Large intestine (tissue), 3 donors: ENCODE results near the gene EBF3. TPM values are rescaled to one million over a fixed set of nuclear protein-coding genes. Genes with fewer than 3 reads are reported as not detected.

ENCODE experiments used
- DNase-seq, 2 donors: peaks; one replicate each; pipeline versions ENCODE4 v3.0.0 to v3.0.0-alpha.2; 2013
- H3K27ac ChIP-seq: one replicate; pipeline ENCODE4 v1.5.1; 2013; ENCODE audit warnings: low read length
- H3K27me3 ChIP-seq: 2 replicates; pipeline ENCODE4 v1.6.1; 2013; ENCODE audit warnings: low read length; ENCODE audit not compliant: control insufficient read depth, insufficient read depth
- H3K36me3 ChIP-seq: 2 replicates; pipeline ENCODE4 v1.6.1; 2013; ENCODE audit warnings: low read length; ENCODE audit not compliant: control insufficient read depth, insufficient read depth
- H3K4me1 ChIP-seq: one replicate; pipeline ENCODE4 v1.6.1; 2013; ENCODE audit warnings: low read length; ENCODE audit not compliant: control insufficient read depth, insufficient read depth
- H3K4me3 ChIP-seq: one replicate; pipeline ENCODE4 v1.5.1; 2013; ENCODE audit warnings: low read length
- H3K9me3 ChIP-seq: one replicate; pipeline ENCODE4 v1.6.1; 2013; ENCODE audit warnings: mild to moderate bottlenecking, low read depth, low read length, moderate library complexity; ENCODE audit not compliant: control insufficient read depth
- WGBS: methylation state at CpG from one replicate; pipeline ENCODE4 v1.1.5; 2013; ENCODE audit warnings: low lambda C conversion rate; ENCODE audit not compliant: insufficient coverage; 5-methylcytosine and 5-hydroxymethylcytosine counted together
- polyA plus RNA-seq: library from polyadenylated mRNA; unstranded; fragments of 120-200 nt; gene quantifications from one replicate; pipeline ENCODE4 v1.2.1, GENCODE V29; 2013

The EBF3 gene
- polyA plus RNA-seq, 1 donor = 7.5 TPM

DNA sequence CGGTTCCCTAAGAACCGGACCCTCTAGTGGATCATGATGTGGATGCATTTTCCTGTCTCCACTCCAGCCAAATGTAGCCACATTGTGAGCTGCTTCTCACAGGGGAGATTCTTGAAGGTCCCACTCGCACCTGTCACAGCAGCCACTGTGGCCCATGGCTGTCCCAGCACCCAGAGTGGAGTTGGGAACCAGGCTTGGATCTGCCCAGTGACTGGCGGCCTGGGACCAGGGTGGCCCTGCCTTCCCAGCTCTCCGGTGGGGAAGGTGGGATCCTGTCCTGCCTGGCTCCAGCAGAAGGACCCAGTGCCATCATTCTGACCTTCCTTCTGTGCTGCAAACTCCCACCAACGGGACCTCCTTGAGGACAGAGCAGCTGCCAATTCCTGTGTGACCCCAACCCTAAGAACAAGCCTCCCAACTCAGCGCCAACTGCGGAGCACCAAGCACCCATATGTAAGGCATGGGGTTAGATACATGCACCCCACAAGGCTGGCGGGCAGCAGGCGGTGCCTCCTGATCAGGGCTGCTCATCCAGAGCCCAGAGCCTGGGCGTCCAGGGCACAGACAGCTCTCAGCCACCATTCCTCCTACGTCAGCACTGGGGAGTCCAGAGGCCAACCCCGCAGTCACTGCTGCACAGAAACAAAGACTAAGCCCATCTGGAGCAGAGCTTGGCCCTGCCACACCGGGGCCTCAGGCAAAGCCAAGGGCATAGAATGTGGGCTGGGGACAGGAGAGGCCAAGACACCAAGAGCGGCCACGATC is 28.8 kb downstream of the EBF3 start:
- Histone ChIP-seq H3K4me3 (no peak overlapping the region), H3K36me3 (no peaks in the 10 kb centered on the region), H3K9me3 (no peaks in the 10 kb centered on the region), H3K4me1 (no peaks in the 10 kb centered on the region), H3K27ac (no peak overlapping the region), H3K27me3 (no peaks in the 10 kb centered on the region)
- WGBS = no CpG with 5 or more reads among the region's 16 CpGs
- DNase-seq = no peak

DNA sequence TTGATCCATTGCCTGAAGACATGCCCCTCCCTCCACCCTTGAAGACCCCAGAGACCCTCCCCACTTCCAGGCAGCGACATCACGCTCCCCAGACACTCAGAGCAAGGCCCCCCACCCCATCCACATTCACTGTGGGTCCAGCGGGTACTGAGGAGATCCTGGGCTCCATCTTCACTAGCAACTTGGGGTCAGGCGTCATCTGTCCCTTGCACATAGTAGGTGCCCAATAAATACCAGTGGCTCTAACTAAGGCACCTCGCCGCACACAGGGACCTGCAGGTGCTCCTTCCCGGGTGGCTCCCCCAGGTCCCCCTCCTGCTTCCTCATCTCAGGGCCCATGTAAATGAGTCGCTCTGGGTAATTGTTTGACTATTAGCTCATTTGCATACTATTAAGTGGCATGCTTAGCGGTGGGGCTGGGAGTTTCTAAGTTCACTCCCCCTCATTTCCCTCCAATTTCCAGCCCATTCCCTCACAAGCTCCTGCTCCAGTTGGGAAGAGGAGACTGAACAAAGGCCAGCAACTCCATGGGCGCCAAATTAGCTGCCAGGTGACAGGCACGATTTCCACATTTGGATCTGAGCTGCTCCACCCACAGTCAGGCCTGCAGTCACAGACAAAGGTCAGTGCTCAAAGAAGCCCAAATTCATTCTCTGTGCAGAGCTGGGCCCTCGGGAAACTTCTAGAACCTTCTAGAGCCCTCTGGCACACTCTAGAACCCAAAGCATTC is 29.7 kb downstream of the EBF3 start:
- H3K36me3 ChIP-seq = no peaks in the 10 kb centered on the region
- H3K27ac ChIP-seq = no peak overlapping the region
- H3K4me1 ChIP-seq = no peaks in the 10 kb centered on the region
- no peak overlapping the region for H3K4me3 ChIP-seq
- no CpG with 5 or more reads among the region's 12 CpGs for WGBS
- DNase-seq = no peak
- no peaks in the 10 kb centered on the region for H3K27me3 ChIP-seq
- no peaks in the 10 kb centered on the region for H3K9me3 ChIP-seq

DNA sequence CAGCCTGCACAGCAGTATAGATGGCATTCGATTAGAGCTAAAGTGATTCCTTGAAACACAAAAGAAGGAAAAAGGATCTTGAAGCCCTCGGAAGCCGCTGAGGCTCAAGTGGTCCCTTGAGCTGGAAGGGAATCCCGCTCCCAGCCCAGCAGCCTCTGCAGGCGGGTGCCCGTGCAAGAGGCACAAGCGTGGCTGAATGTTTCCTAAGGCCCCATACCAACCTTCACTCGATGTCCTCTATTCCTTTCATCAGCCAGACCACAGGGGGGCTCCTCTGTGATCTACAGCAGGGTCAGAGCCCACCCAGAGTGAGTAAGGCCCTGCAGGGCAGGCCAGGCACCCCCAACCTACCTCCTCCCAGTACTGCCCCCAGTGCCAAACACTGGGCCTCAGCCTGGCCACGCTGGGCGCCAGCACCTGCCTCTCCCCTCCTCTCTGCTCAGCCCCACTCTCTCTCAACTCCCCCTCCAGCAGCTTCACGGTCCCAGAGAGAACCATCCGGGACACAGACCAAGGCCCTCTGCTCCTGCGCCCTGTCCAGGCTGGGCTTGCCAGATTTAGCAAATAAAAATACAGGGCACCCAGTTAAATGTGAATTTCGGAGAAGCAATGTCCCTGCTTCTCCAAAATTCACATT is 30.5 kb downstream of the EBF3 start:
- Histone ChIP-seq H3K4me1 (no peaks in the 10 kb centered on the region), H3K27me3 (no peaks in the 10 kb centered on the region), H3K36me3 (no peaks in the 10 kb centered on the region), H3K4me3 (no peak overlapping the region), H3K27ac (no peak overlapping the region), H3K9me3 (no peaks in the 10 kb centered on the region)
- 100% methylated on average over 2 of the region's 14 CpGs for WGBS
- no peak for DNase-seq

DNA sequence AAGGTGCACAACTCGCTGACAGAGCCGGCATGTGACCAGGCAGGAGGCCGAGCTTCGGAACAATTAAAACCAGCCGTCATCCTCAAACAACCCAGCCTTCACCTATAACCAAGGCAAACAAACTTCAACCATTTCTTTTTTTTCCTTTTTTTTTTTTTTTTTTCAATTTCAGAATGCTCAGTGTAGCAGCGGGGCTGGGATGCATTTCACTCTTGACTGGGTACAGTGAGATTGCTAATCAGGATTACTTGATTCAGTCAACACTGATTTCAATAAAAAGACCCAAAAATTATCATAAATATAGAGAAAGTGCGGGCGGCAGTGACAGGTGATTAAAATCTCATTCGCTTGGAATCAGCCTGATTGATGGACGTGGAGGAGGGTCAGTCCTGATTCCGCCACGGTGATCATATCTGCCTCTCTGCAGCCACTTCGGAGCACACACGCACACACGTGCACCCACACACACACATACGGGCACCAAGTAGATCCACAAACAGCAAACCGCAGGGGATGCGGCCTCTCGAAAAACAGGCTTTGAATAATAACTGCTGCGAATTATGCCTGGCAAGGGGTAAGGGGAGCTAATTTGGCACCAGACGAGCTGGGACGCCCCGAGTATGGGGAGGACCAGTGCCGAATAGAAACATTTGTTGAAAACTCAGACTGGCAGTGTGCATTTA is 31.2 kb downstream of the EBF3 start:
- H3K4me3 ChIP-seq = no peak overlapping the region
- no peak overlapping the region for H3K27ac ChIP-seq
- H3K36me3 ChIP-seq = no peaks in the 10 kb centered on the region
- WGBS = 80% methylated on average over 1 of the region's 24 CpGs
- no peaks in the 10 kb centered on the region for H3K9me3 ChIP-seq
- H3K4me1 ChIP-seq = no peaks in the 10 kb centered on the region
- no peak for DNase-seq
- no peaks in the 10 kb centered on the region for H3K27me3 ChIP-seq

DNA sequence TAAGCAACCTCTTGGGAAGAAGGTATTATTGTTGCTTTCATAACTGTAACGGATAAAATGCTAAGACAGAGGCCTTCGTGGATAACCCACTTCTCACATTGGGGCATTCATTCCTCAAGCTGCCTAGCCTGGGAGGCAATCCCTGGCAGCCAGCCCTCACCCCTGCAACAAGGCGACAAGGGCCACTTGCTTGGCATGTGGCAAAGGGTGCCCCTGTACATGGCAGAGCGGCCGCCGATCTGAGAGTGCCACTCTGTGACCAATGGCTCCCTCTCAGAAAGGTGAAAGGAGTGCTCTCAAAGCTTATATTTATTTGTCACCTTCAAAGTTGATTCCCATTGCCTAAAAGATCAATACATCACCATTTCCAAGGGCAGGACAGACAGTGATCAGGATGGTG is 31.9 kb downstream of the EBF3 start:
- no CpG with 5 or more reads among the region's 6 CpGs for WGBS
- no peak for DNase-seq
- Histone ChIP-seq H3K4me1 (no peaks in the 10 kb centered on the region), H3K9me3 (no peaks in the 10 kb centered on the region), H3K36me3 (no peaks in the 10 kb centered on the region), H3K27ac (no peak overlapping the region), H3K4me3 (no peak overlapping the region), H3K27me3 (no peaks in the 10 kb centered on the region)

DNA sequence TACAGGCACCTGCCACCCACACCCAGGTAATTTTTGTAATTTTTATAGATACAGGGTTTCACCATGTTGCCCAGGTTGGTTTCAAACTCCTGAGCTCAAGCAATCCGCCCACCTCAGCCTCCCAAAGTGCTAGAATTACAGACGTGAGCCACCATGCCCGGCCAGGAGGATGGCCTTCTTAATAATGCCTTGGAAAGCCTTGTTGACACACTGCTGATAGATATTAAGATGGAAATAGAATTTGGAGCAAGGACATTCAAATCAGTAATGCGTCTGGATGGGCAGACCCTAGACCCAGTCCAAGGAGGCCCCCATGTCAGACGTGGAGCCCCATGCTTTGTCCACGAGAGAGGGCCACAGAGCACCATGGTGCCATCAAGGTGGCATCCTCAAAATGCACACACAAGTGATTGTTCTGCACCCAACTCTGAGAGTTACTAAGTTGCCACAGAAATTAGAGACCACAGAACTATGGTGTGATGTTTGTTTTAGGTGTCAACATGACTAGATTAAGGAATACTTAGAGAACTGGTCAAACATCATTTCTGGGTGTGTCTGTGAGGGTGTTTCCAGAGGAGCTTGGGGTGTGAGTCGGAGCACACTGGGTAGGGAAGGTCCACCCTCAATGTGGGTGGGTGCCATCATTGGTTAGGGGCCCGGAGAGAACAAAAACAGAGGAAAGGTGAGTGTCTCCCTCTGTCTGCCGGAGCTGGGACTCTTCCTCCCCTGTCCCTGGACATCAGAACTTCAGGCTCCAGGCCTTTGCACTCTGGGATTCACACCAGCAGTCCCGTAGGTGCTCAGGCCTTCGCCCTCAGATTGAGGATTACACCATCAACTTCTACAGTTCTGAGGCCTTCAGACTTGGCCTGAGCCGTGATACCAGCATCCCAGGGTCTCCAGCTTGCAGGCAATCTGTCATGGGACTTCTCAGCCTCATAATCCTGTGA is 34.5 kb downstream of the EBF3 start:
- Histone ChIP-seq H3K27me3 (no peaks in the 10 kb centered on the region), H3K36me3 (no peaks in the 10 kb centered on the region), H3K27ac (no peak overlapping the region), H3K9me3 (no peaks in the 10 kb centered on the region), H3K4me1 (no peaks in the 10 kb centered on the region), H3K4me3 (no peak overlapping the region)
- no CpG with 5 or more reads among the region's 12 CpGs for WGBS
- no peak for DNase-seq

DNA sequence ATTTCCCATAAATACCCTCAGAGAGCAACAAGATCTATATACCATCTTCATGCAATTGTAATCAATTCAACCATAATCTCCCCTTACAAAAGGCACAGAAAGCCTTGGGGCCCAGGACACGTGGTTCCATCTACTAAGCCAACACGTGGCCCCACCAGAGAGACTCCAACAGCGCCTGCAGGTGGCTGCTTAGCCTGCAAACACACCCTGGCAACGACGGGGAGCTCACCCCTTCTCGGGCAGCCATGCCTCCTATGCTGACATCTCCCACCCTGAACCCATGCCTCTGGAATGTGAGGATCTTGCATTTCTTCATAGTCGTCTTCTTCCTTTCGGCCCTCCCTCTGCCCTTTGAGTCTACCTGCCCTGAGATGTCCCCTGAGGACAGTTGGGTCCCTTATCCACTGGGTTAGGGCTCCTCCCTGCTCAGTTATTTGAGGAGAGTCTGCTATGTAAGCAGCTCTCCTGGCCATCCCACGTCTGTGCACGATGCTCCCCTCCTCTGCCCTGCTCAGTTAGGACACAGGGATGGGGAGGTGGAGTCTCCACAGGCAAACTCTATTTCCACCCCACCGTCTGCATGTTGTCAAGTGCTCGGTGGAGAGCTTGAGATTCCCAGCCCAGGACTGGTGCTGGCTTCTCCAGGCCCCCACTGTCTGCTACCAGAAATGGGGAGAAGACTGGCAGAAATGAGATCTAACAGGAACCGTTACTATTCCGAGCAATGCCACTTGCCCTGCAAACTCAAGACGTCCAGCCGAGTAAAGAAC is 36.5 kb downstream of the EBF3 start:
- H3K9me3 ChIP-seq = no peaks in the 10 kb centered on the region
- H3K4me1 ChIP-seq = no peaks in the 10 kb centered on the region
- H3K27ac ChIP-seq = no peak overlapping the region
- DNase-seq = no peak
- H3K4me3 ChIP-seq = no peak overlapping the region
- no peaks in the 10 kb centered on the region for H3K27me3 ChIP-seq
- no peaks in the 10 kb centered on the region for H3K36me3 ChIP-seq
- no CpG with 5 or more reads among the region's 16 CpGs for WGBS

DNA sequence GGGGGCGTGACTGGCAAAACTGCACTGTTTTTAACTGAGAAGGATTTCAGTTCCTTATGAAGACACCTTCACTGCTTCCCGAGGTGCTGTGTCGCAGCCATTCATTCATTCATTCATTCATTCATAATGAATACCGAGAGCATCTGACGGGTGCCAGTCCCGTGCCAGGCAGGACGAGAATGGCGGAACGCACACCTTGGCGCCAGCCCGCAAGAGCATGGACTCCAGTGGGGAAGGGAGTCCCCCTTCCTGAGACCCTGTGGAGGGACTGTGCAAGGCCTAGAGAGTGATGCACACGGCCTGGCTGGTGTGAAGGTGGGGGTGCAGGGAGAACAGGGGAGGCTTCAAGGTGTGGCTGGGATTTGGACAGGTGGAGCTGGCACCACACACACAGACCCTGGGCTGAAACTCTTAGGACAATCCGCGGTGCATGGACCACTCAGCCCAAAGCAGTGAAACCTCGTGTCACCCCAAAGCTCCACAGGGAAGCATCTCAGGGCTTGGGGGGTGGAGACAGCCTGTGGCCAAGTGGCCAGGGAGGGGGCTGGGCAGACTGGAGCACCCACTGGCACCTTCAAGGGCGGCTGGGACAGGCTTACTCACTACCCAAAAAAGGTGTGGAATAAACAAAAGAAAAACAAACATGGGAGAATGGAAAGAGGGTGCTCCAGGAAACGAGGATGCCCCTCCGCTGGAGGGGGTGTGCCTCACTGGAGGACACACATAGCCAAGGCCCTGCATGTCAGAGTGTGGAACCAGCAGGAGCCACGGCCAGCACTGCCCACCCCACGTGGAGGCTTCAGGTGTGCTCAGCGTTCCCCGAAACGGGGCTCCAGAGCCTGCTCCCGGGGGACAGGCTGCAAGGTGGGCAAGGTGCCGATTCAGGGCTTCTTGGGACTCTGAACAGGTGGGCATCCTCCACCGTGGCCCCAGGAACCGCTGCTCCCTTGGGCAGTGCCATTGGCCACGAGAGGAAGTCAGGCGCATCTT is 37.7 kb downstream of the EBF3 start:
- no peaks in the 10 kb centered on the region for H3K36me3 ChIP-seq

More for the DNA sequence above, 37.7 kb downstream of the EBF3 start:
- H3K27ac ChIP-seq = no peak overlapping the region
- no peaks in the 10 kb centered on the region for H3K27me3 ChIP-seq
- no peaks in the 10 kb centered on the region for H3K9me3 ChIP-seq
- no peaks in the 10 kb centered on the region for H3K4me1 ChIP-seq
- H3K4me3 ChIP-seq = no peak overlapping the region
- no peak for DNase-seq
- WGBS = no CpG with 5 or more reads among the region's 29 CpGs
